ENCODE measurements around the gene UNK. TPM values are rescaled to one million over a fixed set of nuclear protein-coding genes. Genes with fewer than 3 reads are reported as not detected.

Gene UNK
- total and polyA plus RNA-seq, 4 donors: 4.0 to 16.4 (median 8.9) TPM

DNA sequence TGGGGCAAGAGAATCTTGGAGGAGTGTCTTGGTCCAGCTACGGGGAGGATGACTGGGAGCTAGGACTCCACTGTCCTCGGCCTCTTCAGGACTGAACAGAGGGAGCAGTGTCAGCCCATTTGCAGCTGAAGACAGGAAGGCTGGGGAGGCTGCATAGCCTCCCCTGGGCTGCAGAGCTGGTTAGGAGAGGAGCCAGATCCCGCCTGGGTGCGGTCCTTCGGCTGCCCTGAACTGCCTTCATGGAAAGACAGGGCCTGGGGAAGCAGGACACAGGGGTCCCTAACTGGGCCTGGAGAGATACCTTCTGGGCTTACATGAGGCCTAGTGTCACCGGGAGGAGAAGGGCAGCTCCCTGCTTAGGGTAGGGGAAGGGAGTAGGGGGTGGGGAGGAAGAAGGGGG is 33.0 kb downstream of the UNK start:
- Histone ChIP-seq H3K27me3 (ENCODE audit: control insufficient read depth in 4 of 4, insufficient read depth in 4 of 4, low read length in 3 of 4) (no peaks in the 10 kb centered on the region), H3K27ac (ENCODE audit: low read depth in 1 of 2, low read length in 2 of 2) (no peak overlapping the region), H3K4me1 (ENCODE audit: control insufficient read depth in 4 of 4, insufficient read depth in 4 of 4, low read length in 3 of 4) (peaks cover 0 to 7% (median 3%) of the 10 kb centered on the region in 4 donors), H3K36me3 (ENCODE audit: control insufficient read depth in 4 of 4, insufficient read depth in 3 of 4, low read depth in 1 of 4, low read length in 3 of 4) (peaks cover 13 to 69% (median 23%) of the 10 kb centered on the region in 4 donors), H3K4me3 (ENCODE audit: low read depth in 1 of 3, low read length in 3 of 3) (no peak overlapping the region), H3K9ac (ENCODE audit: low read depth in 1 of 2, low read length in 2 of 2) (no peak overlapping the region), H3K9me3 (ENCODE audit: control insufficient read depth in 4 of 4, low read length in 3 of 4) (no peaks in the 10 kb centered on the region)
- DNase-seq (ENCODE audit: low spot score): no peak
- TF ChIP-seq JUND (IDR thresholded peaks at IDR 0.05) (no peak), SP1 (IDR thresholded peaks at IDR 0.05) (no peak), GABPA (IDR thresholded peaks at IDR 0.05 in 1 of 2, conservative IDR thresholded peaks at IDR 0.05 in 1 of 2) (no peak), YY1 (IDR thresholded peaks at IDR 0.05) (no peak), EGR1 (IDR thresholded peaks at IDR 0.05; ENCODE audit: low read depth in 2 of 2) (no peak), FOXA2 (IDR thresholded peaks at IDR 0.05) (no peak), HNF4A (conservative IDR thresholded peaks at IDR 0.05) (no peak)
- 95% methylated on average over 6 of the region's 6 CpGs for WGBS

DNA sequence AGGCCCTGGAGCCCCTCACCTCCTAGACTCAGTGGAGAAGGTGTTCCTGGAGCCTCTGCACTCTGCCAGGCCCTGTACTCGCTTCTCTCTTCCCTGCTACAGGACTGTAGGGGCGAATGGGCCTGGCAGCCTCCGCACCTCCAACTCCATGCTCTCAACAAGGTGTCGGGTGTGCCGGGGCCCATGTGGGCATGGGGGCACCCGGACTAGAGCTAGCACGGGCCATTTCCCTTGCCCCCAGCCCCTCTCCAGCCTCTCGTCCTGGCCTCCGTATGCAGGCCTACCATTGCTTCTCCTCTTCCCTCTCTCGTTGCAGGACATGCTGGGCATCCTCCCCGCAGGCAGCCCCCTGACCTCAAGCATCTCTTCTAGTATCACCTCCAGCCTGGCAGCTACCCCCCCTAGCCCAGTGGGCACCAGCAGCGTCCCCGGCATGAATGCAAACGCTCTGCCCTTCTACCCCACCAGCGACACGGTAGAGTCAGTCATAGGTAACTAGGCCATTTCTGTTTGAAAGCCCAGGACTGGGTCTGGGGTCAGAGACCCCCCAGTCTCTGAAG is 33.8 kb downstream of the UNK start:
- H3K27ac ChIP-seq (ENCODE audit: low read depth in 1 of 2, low read length in 2 of 2): no peak overlapping the region
- DNase-seq (ENCODE audit: low spot score): no peak
- H3K9me3 ChIP-seq (ENCODE audit: control insufficient read depth in 4 of 4, low read length in 3 of 4): no peaks in the 10 kb centered on the region
- no peak for TF ChIP-seq FOXA2 (IDR thresholded peaks at IDR 0.05)
- no peak for TF ChIP-seq TAF1 (conservative IDR thresholded peaks at IDR 0.05)
- TF ChIP-seq, protein P1, sequence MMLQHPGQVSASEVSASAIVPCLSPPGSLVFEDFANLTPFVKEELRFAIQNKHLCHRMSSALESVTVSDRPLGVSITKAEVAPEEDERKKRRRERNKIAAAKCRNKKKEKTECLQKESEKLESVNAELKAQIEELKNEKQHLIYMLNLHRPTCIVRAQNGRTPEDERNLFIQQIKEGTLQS (IDR thresholded peaks at IDR 0.05): no peak
- TF ChIP-seq, protein P2, sequence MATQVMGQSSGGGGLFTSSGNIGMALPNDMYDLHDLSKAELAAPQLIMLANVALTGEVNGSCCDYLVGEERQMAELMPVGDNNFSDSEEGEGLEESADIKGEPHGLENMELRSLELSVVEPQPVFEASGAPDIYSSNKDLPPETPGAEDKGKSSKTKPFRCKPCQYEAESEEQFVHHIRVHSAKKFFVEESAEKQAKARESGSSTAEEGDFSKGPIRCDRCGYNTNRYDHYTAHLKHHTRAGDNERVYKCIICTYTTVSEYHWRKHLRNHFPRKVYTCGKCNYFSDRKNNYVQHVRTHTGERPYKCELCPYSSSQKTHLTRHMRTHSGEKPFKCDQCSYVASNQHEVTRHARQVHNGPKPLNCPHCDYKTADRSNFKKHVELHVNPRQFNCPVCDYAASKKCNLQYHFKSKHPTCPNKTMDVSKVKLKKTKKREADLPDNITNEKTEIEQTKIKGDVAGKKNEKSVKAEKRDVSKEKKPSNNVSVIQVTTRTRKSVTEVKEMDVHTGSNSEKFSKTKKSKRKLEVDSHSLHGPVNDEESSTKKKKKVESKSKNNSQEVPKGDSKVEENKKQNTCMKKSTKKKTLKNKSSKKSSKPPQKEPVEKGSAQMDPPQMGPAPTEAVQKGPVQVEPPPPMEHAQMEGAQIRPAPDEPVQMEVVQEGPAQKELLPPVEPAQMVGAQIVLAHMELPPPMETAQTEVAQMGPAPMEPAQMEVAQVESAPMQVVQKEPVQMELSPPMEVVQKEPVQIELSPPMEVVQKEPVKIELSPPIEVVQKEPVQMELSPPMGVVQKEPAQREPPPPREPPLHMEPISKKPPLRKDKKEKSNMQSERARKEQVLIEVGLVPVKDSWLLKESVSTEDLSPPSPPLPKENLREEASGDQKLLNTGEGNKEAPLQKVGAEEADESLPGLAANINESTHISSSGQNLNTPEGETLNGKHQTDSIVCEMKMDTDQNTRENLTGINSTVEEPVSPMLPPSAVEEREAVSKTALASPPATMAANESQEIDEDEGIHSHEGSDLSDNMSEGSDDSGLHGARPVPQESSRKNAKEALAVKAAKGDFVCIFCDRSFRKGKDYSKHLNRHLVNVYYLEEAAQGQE (IDR thresholded peaks at IDR 0.05): no peak
- TF ChIP-seq YY1 (IDR thresholded peaks at IDR 0.05): no peak
- TF ChIP-seq RAD21 (IDR thresholded peaks at IDR 0.05): no peak
- no peak for TF ChIP-seq GABPA (IDR thresholded peaks at IDR 0.05 in 1 of 2, conservative IDR thresholded peaks at IDR 0.05 in 1 of 2)
- no peak for TF ChIP-seq NR2F2 (IDR thresholded peaks at IDR 0.05)
- TF ChIP-seq, protein P3, sequence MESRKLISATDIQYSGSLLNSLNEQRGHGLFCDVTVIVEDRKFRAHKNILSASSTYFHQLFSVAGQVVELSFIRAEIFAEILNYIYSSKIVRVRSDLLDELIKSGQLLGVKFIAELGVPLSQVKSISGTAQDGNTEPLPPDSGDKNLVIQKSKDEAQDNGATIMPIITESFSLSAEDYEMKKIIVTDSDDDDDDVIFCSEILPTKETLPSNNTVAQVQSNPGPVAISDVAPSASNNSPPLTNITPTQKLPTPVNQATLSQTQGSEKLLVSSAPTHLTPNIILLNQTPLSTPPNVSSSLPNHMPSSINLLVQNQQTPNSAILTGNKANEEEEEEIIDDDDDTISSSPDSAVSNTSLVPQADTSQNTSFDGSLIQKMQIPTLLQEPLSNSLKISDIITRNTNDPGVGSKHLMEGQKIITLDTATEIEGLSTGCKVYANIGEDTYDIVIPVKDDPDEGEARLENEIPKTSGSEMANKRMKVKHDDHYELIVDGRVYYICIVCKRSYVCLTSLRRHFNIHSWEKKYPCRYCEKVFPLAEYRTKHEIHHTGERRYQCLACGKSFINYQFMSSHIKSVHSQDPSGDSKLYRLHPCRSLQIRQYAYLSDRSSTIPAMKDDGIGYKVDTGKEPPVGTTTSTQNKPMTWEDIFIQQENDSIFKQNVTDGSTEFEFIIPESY (IDR thresholded peaks at IDR 0.05): no peak
- TF ChIP-seq JUND (IDR thresholded peaks at IDR 0.05): no peak
- TF ChIP-seq EGR1 (IDR thresholded peaks at IDR 0.05; ENCODE audit: low read depth in 2 of 2): no peak
- TF ChIP-seq FOXA1 (IDR thresholded peaks at IDR 0.05): no peak
- no peak for TF ChIP-seq HNF4G (IDR thresholded peaks at IDR 0.05)
- TF ChIP-seq RXRA (IDR thresholded peaks at IDR 0.05): no peak
- TF ChIP-seq SP1 (IDR thresholded peaks at IDR 0.05): no peak
- TF ChIP-seq HNF4A (conservative IDR thresholded peaks at IDR 0.05): no peak
- TF ChIP-seq, protein P4, sequence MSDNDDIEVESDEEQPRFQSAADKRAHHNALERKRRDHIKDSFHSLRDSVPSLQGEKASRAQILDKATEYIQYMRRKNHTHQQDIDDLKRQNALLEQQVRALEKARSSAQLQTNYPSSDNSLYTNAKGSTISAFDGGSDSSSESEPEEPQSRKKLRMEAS (IDR thresholded peaks at IDR 0.05): no peak
- TF ChIP-seq, protein P5, sequence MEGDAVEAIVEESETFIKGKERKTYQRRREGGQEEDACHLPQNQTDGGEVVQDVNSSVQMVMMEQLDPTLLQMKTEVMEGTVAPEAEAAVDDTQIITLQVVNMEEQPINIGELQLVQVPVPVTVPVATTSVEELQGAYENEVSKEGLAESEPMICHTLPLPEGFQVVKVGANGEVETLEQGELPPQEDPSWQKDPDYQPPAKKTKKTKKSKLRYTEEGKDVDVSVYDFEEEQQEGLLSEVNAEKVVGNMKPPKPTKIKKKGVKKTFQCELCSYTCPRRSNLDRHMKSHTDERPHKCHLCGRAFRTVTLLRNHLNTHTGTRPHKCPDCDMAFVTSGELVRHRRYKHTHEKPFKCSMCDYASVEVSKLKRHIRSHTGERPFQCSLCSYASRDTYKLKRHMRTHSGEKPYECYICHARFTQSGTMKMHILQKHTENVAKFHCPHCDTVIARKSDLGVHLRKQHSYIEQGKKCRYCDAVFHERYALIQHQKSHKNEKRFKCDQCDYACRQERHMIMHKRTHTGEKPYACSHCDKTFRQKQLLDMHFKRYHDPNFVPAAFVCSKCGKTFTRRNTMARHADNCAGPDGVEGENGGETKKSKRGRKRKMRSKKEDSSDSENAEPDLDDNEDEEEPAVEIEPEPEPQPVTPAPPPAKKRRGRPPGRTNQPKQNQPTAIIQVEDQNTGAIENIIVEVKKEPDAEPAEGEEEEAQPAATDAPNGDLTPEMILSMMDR (IDR thresholded peaks at IDR 0.05; ENCODE audit: low read depth, low read length, missing input control): no peak
- 95% methylated on average over 16 of the region's 16 CpGs for WGBS
- H3K36me3 ChIP-seq (ENCODE audit: control insufficient read depth in 4 of 4, insufficient read depth in 3 of 4, low read depth in 1 of 4, low read length in 3 of 4): peaks cover 12 to 64% (median 20%) of the 10 kb centered on the region in 4 donors
- no peak overlapping the region for H3K4me3 ChIP-seq (ENCODE audit: low read depth in 1 of 3, low read length in 3 of 3)
- no peaks in the 10 kb centered on the region for H3K27me3 ChIP-seq (ENCODE audit: control insufficient read depth in 4 of 4, insufficient read depth in 4 of 4, low read length in 3 of 4)
- no peak overlapping the region for H3K9ac ChIP-seq (ENCODE audit: low read depth in 1 of 2, low read length in 2 of 2)
- peaks cover 0 to 12% (median 6%) of the 10 kb centered on the region in 4 donors for H3K4me1 ChIP-seq (ENCODE audit: control insufficient read depth in 4 of 4, insufficient read depth in 4 of 4, low read length in 3 of 4)
